ENCODE measurements around the gene LRRFIP2. TPM values are rescaled to one million over a fixed set of nuclear protein-coding genes. Genes with fewer than 3 reads are reported as not detected.

The LRRFIP2 gene
- total RNA-seq, 4 donors from 2014 or later = 59.0 to 122 (median 72.5) TPM

DNA sequence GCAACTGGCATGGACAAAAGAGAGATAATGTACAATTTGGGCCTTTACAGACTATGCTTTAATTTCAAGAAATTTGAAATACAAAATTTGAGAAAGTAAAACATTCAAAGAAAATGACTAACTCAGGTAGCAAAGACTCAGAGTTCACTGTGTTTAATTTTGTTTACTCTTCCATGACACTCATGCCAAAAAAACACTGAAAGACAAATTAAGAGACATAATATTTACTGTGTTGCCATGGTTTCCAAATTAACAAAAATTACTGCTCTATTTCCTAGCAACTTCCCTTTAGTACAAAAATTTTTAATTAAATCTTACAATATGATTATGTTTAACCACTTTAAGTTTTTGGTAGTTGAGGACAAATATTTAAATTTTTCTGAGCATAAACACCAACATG lies 29.6 kb downstream of the LRRFIP2 start:
- H3K27me3 ChIP-seq = no peaks in the 10 kb centered on the region

DNA sequence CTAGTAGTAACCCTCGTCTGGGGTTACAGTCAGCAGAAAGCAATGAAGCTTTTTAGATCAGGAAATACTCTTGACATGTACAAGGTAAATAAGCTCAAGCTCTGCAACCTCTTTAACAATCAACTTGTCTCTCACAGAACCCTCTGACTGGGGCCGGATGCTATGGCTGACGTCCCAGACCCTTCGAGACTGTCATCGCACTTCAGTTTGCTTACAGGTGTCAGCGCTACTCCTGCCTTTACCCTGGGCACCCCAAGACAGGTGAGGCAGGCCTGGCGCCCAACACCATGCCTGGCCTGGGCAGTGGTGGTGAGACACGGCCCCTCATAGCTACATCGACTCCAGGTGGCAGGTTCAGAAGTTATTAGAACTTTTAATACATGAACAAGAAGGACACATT lies 30.6 kb downstream of the LRRFIP2 start:
- no peak for DNase-seq (ENCODE audit: low spot score in 2 of 2)
- H3K36me3 ChIP-seq = peaks cover 27% of the 10 kb centered on the region
- no peak overlapping the region for H3K27ac ChIP-seq
- H3K9me3 ChIP-seq = no peaks in the 10 kb centered on the region
- H3K4me1 ChIP-seq = peaks cover 19% of the 10 kb centered on the region
- TF ChIP-seq, protein P1, sequence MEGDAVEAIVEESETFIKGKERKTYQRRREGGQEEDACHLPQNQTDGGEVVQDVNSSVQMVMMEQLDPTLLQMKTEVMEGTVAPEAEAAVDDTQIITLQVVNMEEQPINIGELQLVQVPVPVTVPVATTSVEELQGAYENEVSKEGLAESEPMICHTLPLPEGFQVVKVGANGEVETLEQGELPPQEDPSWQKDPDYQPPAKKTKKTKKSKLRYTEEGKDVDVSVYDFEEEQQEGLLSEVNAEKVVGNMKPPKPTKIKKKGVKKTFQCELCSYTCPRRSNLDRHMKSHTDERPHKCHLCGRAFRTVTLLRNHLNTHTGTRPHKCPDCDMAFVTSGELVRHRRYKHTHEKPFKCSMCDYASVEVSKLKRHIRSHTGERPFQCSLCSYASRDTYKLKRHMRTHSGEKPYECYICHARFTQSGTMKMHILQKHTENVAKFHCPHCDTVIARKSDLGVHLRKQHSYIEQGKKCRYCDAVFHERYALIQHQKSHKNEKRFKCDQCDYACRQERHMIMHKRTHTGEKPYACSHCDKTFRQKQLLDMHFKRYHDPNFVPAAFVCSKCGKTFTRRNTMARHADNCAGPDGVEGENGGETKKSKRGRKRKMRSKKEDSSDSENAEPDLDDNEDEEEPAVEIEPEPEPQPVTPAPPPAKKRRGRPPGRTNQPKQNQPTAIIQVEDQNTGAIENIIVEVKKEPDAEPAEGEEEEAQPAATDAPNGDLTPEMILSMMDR (IDR thresholded peaks at IDR 0.05) = no peak
- no peak for TF ChIP-seq EP300 (IDR thresholded peaks at IDR 0.05)
- no peak for TF ChIP-seq POLR2AphosphoS5 (IDR thresholded peaks at IDR 0.05)
- TF ChIP-seq POLR2A (IDR thresholded peaks at IDR 0.05) = no peak
- no peak overlapping the region for H3K4me3 ChIP-seq
- WGBS = 99% methylated on average over 9 of the region's 9 CpGs
- H3K27me3 ChIP-seq = no peaks in the 10 kb centered on the region

More for the DNA sequence above, 29.6 kb downstream of the LRRFIP2 start:
- Histone ChIP-seq H3K4me3 (no peak overlapping the region), H3K4me1 (peaks cover 19% of the 10 kb centered on the region), H3K27ac (peak overlapping the region; percentile 12), H3K36me3 (peaks cover 28% of the 10 kb centered on the region), H3K9me3 (no peaks in the 10 kb centered on the region)
- TF ChIP-seq POLR2A (IDR thresholded peaks at IDR 0.05) = no peak
- no peak for TF ChIP-seq POLR2AphosphoS5 (IDR thresholded peaks at IDR 0.05)
- TF ChIP-seq, protein P1 (IDR thresholded peaks at IDR 0.05) = no peak
- no peak for TF ChIP-seq EP300 (IDR thresholded peaks at IDR 0.05)
- DNase-seq (ENCODE audit: low spot score in 2 of 2) = no peak

DNA sequence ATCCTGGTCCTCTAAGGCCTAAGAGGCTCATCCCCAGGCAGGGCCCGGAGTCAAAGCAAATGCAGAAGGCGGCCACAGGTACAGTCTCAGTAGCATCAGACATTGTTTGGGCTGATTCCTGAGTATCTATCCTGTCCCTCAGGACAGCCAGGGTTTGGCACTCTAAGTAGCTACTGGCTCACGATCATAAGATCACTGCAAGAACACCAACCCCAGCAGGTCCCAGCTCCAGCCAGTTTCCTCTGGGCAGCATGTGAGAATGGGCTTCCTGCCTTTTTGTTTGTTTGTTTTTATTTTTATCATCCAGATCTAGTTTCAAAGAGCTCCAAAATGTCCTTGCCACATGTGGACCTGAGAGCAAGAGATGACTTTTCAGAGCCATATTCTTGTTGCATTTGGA lies 32.7 kb downstream of the LRRFIP2 start:
- TF ChIP-seq, protein P1 (IDR thresholded peaks at IDR 0.05) = no peak
- no peak for TF ChIP-seq EP300 (IDR thresholded peaks at IDR 0.05)
- TF ChIP-seq POLR2A (IDR thresholded peaks at IDR 0.05) = no peak
- no peak for TF ChIP-seq POLR2AphosphoS5 (IDR thresholded peaks at IDR 0.05)
- Histone ChIP-seq H3K27me3 (no peaks in the 10 kb centered on the region), H3K36me3 (peaks cover 18% of the 10 kb centered on the region), H3K27ac (no peak overlapping the region), H3K4me1 (peaks cover 19% of the 10 kb centered on the region), H3K4me3 (no peak overlapping the region), H3K9me3 (no peaks in the 10 kb centered on the region)
- no peak for DNase-seq (ENCODE audit: low spot score in 2 of 2)
- WGBS = 94% methylated on average over 3 of the region's 3 CpGs

DNA sequence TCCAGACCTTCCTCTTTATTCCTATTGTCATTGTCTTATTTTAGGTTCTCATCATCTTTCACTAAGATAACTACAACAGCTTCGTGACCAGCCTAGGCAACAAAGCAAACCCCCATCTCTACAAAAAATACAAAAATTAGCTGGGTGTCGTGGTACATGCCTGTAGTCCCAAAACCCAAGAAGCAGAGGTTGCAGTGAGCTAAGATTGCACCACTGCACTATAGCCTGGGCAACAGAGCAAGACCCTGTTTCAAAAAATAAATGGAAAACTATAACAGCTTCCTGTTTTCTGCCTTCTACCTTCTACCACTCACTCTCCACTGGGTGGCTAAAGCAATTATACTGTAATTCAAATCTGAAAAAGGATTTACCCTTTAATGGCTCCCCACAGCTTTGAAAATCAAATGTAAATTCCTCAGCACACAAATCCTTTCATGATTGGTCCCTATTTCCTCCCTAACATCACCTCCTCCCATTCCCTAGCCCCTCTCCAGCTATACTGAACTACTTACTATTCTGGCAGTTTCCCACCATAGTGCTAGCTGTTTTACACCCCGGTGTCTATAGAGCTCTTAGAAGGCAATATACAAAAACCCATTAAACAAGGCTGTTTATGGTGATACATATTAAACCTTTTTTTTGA lies 33.4 kb downstream of the LRRFIP2 start:
- DNase-seq (ENCODE audit: low spot score in 2 of 2) = no peak
- no peak for TF ChIP-seq POLR2A (IDR thresholded peaks at IDR 0.05)
- Histone ChIP-seq H3K27me3 (no peaks in the 10 kb centered on the region), H3K27ac (no peak overlapping the region), H3K9me3 (no peaks in the 10 kb centered on the region), H3K4me3 (no peak overlapping the region), H3K4me1 (peaks cover 16% of the 10 kb centered on the region), H3K36me3 (peaks cover 12% of the 10 kb centered on the region)
- WGBS = 98% methylated on average over 3 of the region's 3 CpGs

DNA sequence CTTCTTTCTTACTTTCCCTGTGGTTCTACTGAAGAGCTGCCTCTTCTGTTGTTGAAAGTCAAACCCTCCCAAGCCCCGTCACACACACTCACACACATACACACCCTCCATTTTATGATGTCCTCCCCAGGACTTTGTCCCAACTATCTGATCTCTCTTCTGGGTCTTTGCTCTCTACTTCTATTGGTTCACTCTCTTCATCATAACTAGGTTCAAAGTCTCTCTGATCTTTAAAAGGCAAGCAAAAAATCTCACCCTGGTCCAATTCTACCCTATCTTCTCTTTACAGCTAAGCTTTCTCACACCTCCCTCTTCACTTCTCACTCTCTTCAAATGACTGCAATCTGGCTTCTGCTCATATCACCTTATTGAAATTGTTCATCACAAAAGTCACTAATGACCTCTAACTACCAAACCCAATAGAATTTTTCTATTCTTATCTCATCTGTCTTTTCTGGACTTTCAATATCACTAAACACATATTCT lies 34.8 kb downstream of the LRRFIP2 start:
- TF ChIP-seq POLR2A (IDR thresholded peaks at IDR 0.05) (no peak), EP300 (IDR thresholded peaks at IDR 0.05) (no peak), POLR2AphosphoS5 (IDR thresholded peaks at IDR 0.05) (no peak)
- TF ChIP-seq, protein P1 (IDR thresholded peaks at IDR 0.05) = no peak
- H3K36me3 ChIP-seq = peaks cover 12% of the 10 kb centered on the region
- no peaks in the 10 kb centered on the region for H3K9me3 ChIP-seq
- 100% methylated on average over 1 of the region's 1 CpG for WGBS
- H3K27me3 ChIP-seq = no peaks in the 10 kb centered on the region
- H3K4me1 ChIP-seq = peaks cover 5% of the 10 kb centered on the region
- H3K27ac ChIP-seq = no peak overlapping the region
- DNase-seq (ENCODE audit: low spot score in 2 of 2) = no peak
- H3K4me3 ChIP-seq = no peak overlapping the region

Measured in suprapubic skin (tissue), 4 donors.